H1 (cell line): ENCODE results near the gene RFX1. TPM values are rescaled to one million over a fixed set of nuclear protein-coding genes. Genes with fewer than 3 reads are reported as not detected.

Experiments
- CTCF ChIA-PET: fragments of 300-600 bp; sonication (Branson Sonifier 250); formaldehyde crosslinking; loops from one replicate; lab custom pipeline; 2021; ENCODE audit not compliant: partially characterized antibody; lab: Charles Lee
- POLR2A ChIA-PET: fragments of 300-600 bp; sonication (Branson Sonifier 250); formaldehyde crosslinking; loops from one replicate; lab custom pipeline; 2021; ENCODE audit warnings: inconsistent platforms; ENCODE audit not compliant: partially characterized antibody; lab: Charles Lee
- DNase-seq, 2 experiments: peaks; one replicate each; pipeline versions ENCODE4 v3.0.0 to v3.0.0-alpha.2; 2010 to 2022; ENCODE audit warnings: low spot score in 2 of 2, low read depth in 1 of 2, mixed read lengths in 1 of 2
- FAIRE-seq: peaks from 2 replicates; lab custom pipeline; 2011; peaks lifted over from hg19 to GRCh38; lab: Jason Lieb, UNC
- H2AFZ ChIP-seq: 2 replicates; pipeline ENCODE4 v1.8.1; 2012; ENCODE audit warnings: low read length, inconsistent platforms
- H2AK5ac ChIP-seq: 2 replicates; pipeline ENCODE4 v1.6.1; 2013; ENCODE audit warnings: low read depth, low read length
- H2BK120ac ChIP-seq: replicated peaks from 2 replicates; pipeline ENCODE3; 2013; ENCODE audit warnings: low read depth, low read length, inconsistent platforms
- H2BK12ac ChIP-seq: 2 replicates; pipeline ENCODE4 v1.6.1; 2013; ENCODE audit warnings: low read depth, low read length
- H2BK15ac ChIP-seq: 2 replicates; pipeline ENCODE4 v1.6.1; 2013; ENCODE audit warnings: low read length
- H2BK20ac ChIP-seq: 2 replicates; pipeline ENCODE4 v1.6.1; 2013; ENCODE audit warnings: low read length
- H2BK5ac ChIP-seq: 2 replicates; pipeline ENCODE4 v1.6.1; 2013; ENCODE audit warnings: low read depth, low read length
- H3K14ac ChIP-seq: 2 replicates; pipeline ENCODE4 v1.6.1; 2013; ENCODE audit warnings: inconsistent platforms; ENCODE audit not compliant: insufficient read length
- H3K18ac ChIP-seq: 2 replicates; pipeline ENCODE4 v1.6.1; 2013; ENCODE audit warnings: low read length; ENCODE audit errors: extremely low read depth
- H3K23ac ChIP-seq: 2 replicates; pipeline ENCODE4 v1.6.1; 2013; ENCODE audit warnings: inconsistent platforms; ENCODE audit not compliant: insufficient read length
- H3K23me2 ChIP-seq: 2 replicates; pipeline ENCODE4 v1.6.1; 2013; ENCODE audit warnings: low read depth, low read length
- H3K27ac ChIP-seq: 2 replicates; pipeline ENCODE4 v1.6.1; 2011; ENCODE audit warnings: low read depth, low read length, inconsistent platforms
- H3K27me3 ChIP-seq, 4 experiments: replicated peaks in 1 of 4; 1 replicate in 1 of 4; 2 replicates in 3 of 4; pipeline versions ENCODE4 v1.6.1 to v1.8.1; 2011 to 2013; ENCODE audit warnings: low read length in 3 of 4, mild to moderate bottlenecking in 3 of 4, inconsistent platforms in 2 of 4, mixed read lengths in 2 of 4, moderate library complexity in 1 of 4; ENCODE audit not compliant: control insufficient read depth in 3 of 4, insufficient read depth in 3 of 4; ENCODE audit errors: extremely low read depth in 1 of 4
- H3K36me3 ChIP-seq, 4 experiments: 2 replicates each; pipeline versions ENCODE4 v1.6.1 to v1.8.1; 2011 to 2013; ENCODE audit warnings: mild to moderate bottlenecking in 4 of 4, low read length in 3 of 4, moderate library complexity in 2 of 4, control low read depth in 1 of 4, inconsistent platforms in 1 of 4; ENCODE audit not compliant: insufficient read depth in 4 of 4, control insufficient read depth in 2 of 4
- H3K4ac ChIP-seq: replicated peaks from 2 replicates; pipeline ENCODE3; 2013; ENCODE audit warnings: low read length, low read depth, mixed read lengths, inconsistent platforms; ENCODE audit not compliant: insufficient read length
- H3K4me1 ChIP-seq, 4 experiments: replicated peaks in 1 of 4; 1 replicate in 1 of 4; 2 replicates in 3 of 4; pipeline versions ENCODE4 v1.6.1 to v1.8.1; 2011 to 2013; ENCODE audit warnings: low read length in 3 of 4, inconsistent platforms in 2 of 4, mixed read lengths in 1 of 4; ENCODE audit not compliant: insufficient read depth in 4 of 4, control insufficient read depth in 3 of 4
- H3K4me2 ChIP-seq, 2 experiments: 2 replicates each; pipeline versions ENCODE4 v1.6.1 to v1.8.1; 2011 to 2013; ENCODE audit warnings: low read depth in 2 of 2, low read length in 2 of 2, control low read depth in 1 of 2, inconsistent platforms in 1 of 2, mild to moderate bottlenecking in 1 of 2; ENCODE audit not compliant: insufficient read depth in 1 of 2
- H3K4me3 ChIP-seq, 4 experiments: fragments of 200-600, 300-600 bp in 1 of 4; sonication (generic), shearing (Covaris generic), sonication (Bioruptor Twin) in 1 of 4; 2 replicates each; pipeline versions ENCODE4 v1.5.1 to v1.8.1; 2011 to 2016; ENCODE audit warnings: low read length in 4 of 4, low read depth in 3 of 4, control low read depth in 2 of 4, inconsistent platforms in 2 of 4, mild to moderate bottlenecking in 2 of 4, mixed read lengths in 1 of 4, moderate library complexity in 1 of 4; ENCODE audit not compliant: insufficient read depth in 2 of 4; ENCODE audit errors: extremely low read depth in 1 of 4
- H3K56ac ChIP-seq: replicated peaks from 2 replicates; pipeline ENCODE3; 2013; ENCODE audit warnings: low read depth, mild to moderate bottlenecking, mixed read lengths, low read length, inconsistent platforms; ENCODE audit not compliant: insufficient read length
- H3K79me1 ChIP-seq: 2 replicates; pipeline ENCODE4 v1.6.1; 2013; ENCODE audit warnings: low read depth, low read length, control low read depth
- H3K79me2 ChIP-seq, 2 experiments: 2 replicates each; pipeline versions ENCODE4 v1.6.1 to v1.8.1; 2012 to 2013; ENCODE audit warnings: low read length in 2 of 2, mild to moderate bottlenecking in 2 of 2, inconsistent platforms in 1 of 2; ENCODE audit not compliant: insufficient read depth in 2 of 2, control insufficient read depth in 1 of 2
- H3K9ac ChIP-seq, 4 experiments: replicated peaks in 1 of 4; 1 replicate in 1 of 4; 2 replicates in 3 of 4; pipeline versions ENCODE4 v1.6.1 to v1.8.1; 2011 to 2013; ENCODE audit warnings: low read depth in 3 of 4, low read length in 3 of 4, control low read depth in 2 of 4, mild to moderate bottlenecking in 2 of 4, moderate library complexity in 2 of 4, inconsistent platforms in 1 of 4; ENCODE audit errors: extremely low read depth in 1 of 4
- H3K9me3 ChIP-seq, 2 experiments: 2 replicates each; pipeline versions ENCODE4 v1.6.1 to v1.8.1; 2012 to 2013; ENCODE audit warnings: mild to moderate bottlenecking in 2 of 2, moderate library complexity in 2 of 2, control low read depth in 1 of 2, inconsistent platforms in 1 of 2, low read depth in 1 of 2, low read length in 1 of 2, mixed read lengths in 1 of 2; ENCODE audit not compliant: insufficient read depth in 2 of 2
- H4K20me1 ChIP-seq, 2 experiments: replicated peaks in 1 of 2; 2 replicates each; pipeline versions ENCODE3 to v1.8.1; 2011 to 2013; ENCODE audit warnings: inconsistent platforms in 2 of 2, low read length in 2 of 2, mild to moderate bottlenecking in 1 of 2; ENCODE audit not compliant: insufficient read depth in 2 of 2, control insufficient read depth in 1 of 2
- H4K5ac ChIP-seq: 2 replicates; pipeline ENCODE4 v1.6.1; 2013; ENCODE audit warnings: low read length, low read depth, mixed read lengths, inconsistent platforms; ENCODE audit not compliant: insufficient read length
- H4K8ac ChIP-seq: 2 replicates; pipeline ENCODE4 v1.8.0; 2013; ENCODE audit warnings: mild to moderate bottlenecking, moderate library complexity, low read length, inconsistent platforms; ENCODE audit not compliant: insufficient read depth; ENCODE audit errors: extremely low read depth
- H4K91ac ChIP-seq: replicated peaks from 2 replicates; pipeline ENCODE3; 2013; ENCODE audit warnings: low read length, mixed read lengths, inconsistent platforms; ENCODE audit not compliant: insufficient read length
- MAX ChIP-seq: IDR thresholded peaks from 2 replicates; pipeline ENCODE4 v1.6.1; 2012; ENCODE audit warnings: inconsistent platforms
- POLR2AphosphoS5 ChIP-seq: IDR thresholded peaks from 2 replicates; pipeline ENCODE4 v1.6.1; 2011; ENCODE audit warnings: low read depth, low read length
- RBBP5 ChIP-seq: IDR thresholded peaks from 2 replicates; pipeline ENCODE4 v1.7.1; 2012; ENCODE audit warnings: low read depth, mild to moderate bottlenecking, inconsistent platforms, low read length, moderate library complexity, borderline replicate concordance
- SIRT6 ChIP-seq: IDR thresholded peaks from one replicate; pipeline ENCODE4 v1.7.1; 2012; ENCODE audit warnings: low read length, inconsistent platforms
- WGBS, 2 experiments: shearing (Covaris generic) in 1 of 2; methylation state at CpG; one replicate each; pipeline versions ENCODE4 v1.1.6 to v1.1.7; 2013 to 2015; ENCODE audit warnings: low lambda C conversion rate in 2 of 2, mixed read lengths in 2 of 2, inconsistent platforms in 1 of 2, low coverage in 1 of 2, missing lambda C conversion rate in 1 of 2; ENCODE audit not compliant: insufficient replicate concordance in 2 of 2, insufficient coverage in 1 of 2, insufficient read length in 1 of 2; ENCODE audit errors: extremely low coverage in 1 of 2, missing lambda C conversion rate in 1 of 2; 5-methylcytosine and 5-hydroxymethylcytosine counted together
- polyA plus RNA-seq, 7 experiments: library from polyadenylated mRNA; depleted of rRNA in 3 of 7; stranded (reverse) in 5 of 7; unstranded in 2 of 7; fragments of >200 nt in 5 of 7; fragments of 200-250 nt in 2 of 7; gene quantifications; 1 replicate in 5 of 7; 2 replicates in 1 of 7; 4 replicates in 1 of 7; pipeline versions ENCODE4 v1.2.1 to v1.2.3, GENCODE V29; 2011 to 2013; ENCODE audit warnings: missing spikeins in 2 of 7, mixed read lengths in 2 of 7
- total RNA-seq: library from RNA; stranded (reverse); fragmentation: NEBNext Ultra II Directional; extraction: Animal tissue kit (Norgen Biotek cat#: 25700); gene quantifications from 2 replicates; pipeline ENCODE4 v1.2.1, GENCODE V29; 2021

Gene RFX1
- total and polyA plus RNA-seq, 2 of the 8 experiments (the other 6 are each of a cell fraction or from before 2014, with no cell fraction given) = 4.9 to 17.0 TPM

- Histone ChIP-seq H3K27me3 (no peaks in the 10 kb centered on the region), H2AK5ac (no peak overlapping the region), H3K9ac (no peak overlapping the region), H3K79me1 (peaks cover 9% of the 10 kb centered on the region), H3K18ac (no peak overlapping the region), H4K91ac (no peak overlapping the region), H3K79me2 (peaks cover 0 to 9% of the 10 kb centered on the region in 2 experiments; a peak in 2 of 4 replicates), H3K9me3 (peaks cover 6 to 12% of the 10 kb centered on the region in 2 experiments; a peak in 3 of 4 replicates), H3K36me3 (peaks cover 0 to 7% (median 0%) of the 10 kb centered on the region in 4 experiments; a peak in 3 of 8 replicates), H3K4me1 (peaks cover 0 to 4% (median under 1%) of the 10 kb centered on the region in 4 experiments; a peak in 5 of 7 replicates), H2BK120ac (no peak overlapping the region), H3K56ac (no peak overlapping the region), H2BK15ac (no peak overlapping the region), H3K4me2 (no peak overlapping the region), H4K20me1 (peaks cover 0 to 3% of the 10 kb centered on the region in 2 experiments), H3K23me2 (0 out of 2 replicates have a peak, but pooled peaks cover 1% of the 10 kb centered on the region), H4K8ac (no peak overlapping the region), H3K23ac (no peak overlapping the region), H2BK12ac (no peak overlapping the region), H3K4me3 (no peak overlapping the region), H3K27ac (no peak overlapping the region), H2AFZ (no peak overlapping the region), H2BK5ac (no peak overlapping the region), H3K4ac (no peak overlapping the region), H2BK20ac (no peak overlapping the region), H3K14ac (no peak overlapping the region), H4K5ac (no peak overlapping the region)
- FAIRE-seq (no peak), DNase-seq (no peak)
- POLR2A ChIA-PET = interaction anchor here (1.0 to 3.6 kb wide), 2 partner anchors 16 to 21 kb away, joined by 6 to 9 read pairs; no protein-coding TSS in a partner anchor
- CTCF ChIA-PET = interaction anchor here (0.6 to 1.2 kb wide), 7 partner anchors 9 to 120 kb away, joined by 3 to 4 read pairs (median 3); partner anchors contain the start of gene RLN3
- WGBS, 2 experiments = 94% methylated on average over 13 of the region's 13 CpGs; no CpG with 5 or more reads in 1 of the 2 experiments
- no peak for TF ChIP-seq POLR2AphosphoS5
- no peak for TF ChIP-seq SIRT6
- no peak for TF ChIP-seq MAX
- no peak for TF ChIP-seq RBBP5
These were observed 5.3 kb downstream of the RFX1 start for GRCh38 chr19:14000691-14001375.
